Loucy (cell line): ENCODE results near the gene AQP12B.
"Not testable (repeated sequence)": the region's sequence is repeated elsewhere in the genome, so short reads cannot be mapped to it uniquely, and the experiment has no call there.

Source experiments
- H2AFZ ChIP-seq: fragments of 200-600 bp; sonication (generic); 2 replicates; pipeline ENCODE4 v1.6.0; 2016; ENCODE audit warnings: antibody characterized with exemption, mild to moderate bottlenecking, low read length, moderate library complexity
- H3F3A ChIP-seq: fragments of 200-600 bp; 2 replicates; pipeline ENCODE4 v1.6.0; 2016; ENCODE audit warnings: antibody characterized with exemption, low read depth, mild to moderate bottlenecking
- H3K27me3 ChIP-seq: fragments of 200-600 bp; sonication (generic); 2 replicates; pipeline ENCODE4 v1.6.1; 2014; ENCODE audit warnings: low read length, mild to moderate bottlenecking; ENCODE audit not compliant: insufficient read depth, poor library complexity, severe bottlenecking
- H3K36me3 ChIP-seq: fragments of 200-600 bp; sonication (generic); 2 replicates; pipeline ENCODE4 v1.6.1; 2016; ENCODE audit warnings: low read length; ENCODE audit not compliant: insufficient read depth
- H3K4me1 ChIP-seq: fragments of 200-600 bp; sonication (generic); 2 replicates; pipeline ENCODE4 v1.5.1; 2014; ENCODE audit warnings: low read length, mild to moderate bottlenecking; ENCODE audit not compliant: insufficient read depth, poor library complexity, severe bottlenecking
- H3K4me2 ChIP-seq: fragments of 200-600 bp; sonication (generic); 2 replicates; pipeline ENCODE4 v1.6.0; 2014; ENCODE audit warnings: antibody characterized with exemption, low read length, low read depth, mild to moderate bottlenecking; ENCODE audit not compliant: poor library complexity, severe bottlenecking
- H3K4me3 ChIP-seq: fragments of 200-600 bp; sonication (generic); 2 replicates; pipeline ENCODE4 v1.5.1; 2014; ENCODE audit warnings: low read length, mild to moderate bottlenecking, mixed read lengths; ENCODE audit not compliant: poor library complexity, severe bottlenecking
- H3K79me2 ChIP-seq: fragments of 200-600 bp; sonication (generic); 2 replicates; pipeline ENCODE4 v1.6.1; 2014; ENCODE audit warnings: low read length; ENCODE audit not compliant: insufficient read depth
- H3K9ac ChIP-seq: fragments of 200-600 bp; sonication (generic); 2 replicates; pipeline ENCODE4 v1.6.0; 2014; ENCODE audit warnings: mild to moderate bottlenecking, low read depth, low read length, moderate library complexity; ENCODE audit not compliant: poor library complexity, severe bottlenecking
- H3K9me2 ChIP-seq: fragments of 200-600 bp; sonication (generic); replicated peaks from 2 replicates; pipeline ENCODE4 v1.6.1; 2016; ENCODE audit warnings: low read depth, low read length, mixed read lengths
- H3K9me3 ChIP-seq: fragments of 200-600 bp; sonication (generic); 2 replicates; pipeline ENCODE4 v1.6.1; 2014; ENCODE audit warnings: mild to moderate bottlenecking, antibody characterized with exemption, low read length, low read depth; ENCODE audit not compliant: insufficient read depth
- H4K20me1 ChIP-seq: fragments of 200-600 bp; sonication (generic); 2 replicates; pipeline ENCODE4 v1.6.0; 2014; ENCODE audit warnings: antibody characterized with exemption, low read length, mild to moderate bottlenecking; ENCODE audit not compliant: insufficient read depth, poor library complexity, severe bottlenecking
- EZH2phosphoT487 ChIP-seq: fragments of 200-600 bp; IDR thresholded peaks from 2 replicates; pipeline ENCODE4 v1.6.1; 2018; ENCODE audit warnings: antibody characterized with exemption, mild to moderate bottlenecking, moderate library complexity, borderline replicate concordance
- TF ChIP-seq, protein P1 (sequence below): fragments of 200-600 bp; sonication (generic); conservative IDR thresholded peaks from 2 replicates; pipeline ENCODE4 v1.5.1; 2014; ENCODE audit warnings: mild to moderate bottlenecking, antibody characterized with exemption, low read length

The AQP12B gene

DNA sequence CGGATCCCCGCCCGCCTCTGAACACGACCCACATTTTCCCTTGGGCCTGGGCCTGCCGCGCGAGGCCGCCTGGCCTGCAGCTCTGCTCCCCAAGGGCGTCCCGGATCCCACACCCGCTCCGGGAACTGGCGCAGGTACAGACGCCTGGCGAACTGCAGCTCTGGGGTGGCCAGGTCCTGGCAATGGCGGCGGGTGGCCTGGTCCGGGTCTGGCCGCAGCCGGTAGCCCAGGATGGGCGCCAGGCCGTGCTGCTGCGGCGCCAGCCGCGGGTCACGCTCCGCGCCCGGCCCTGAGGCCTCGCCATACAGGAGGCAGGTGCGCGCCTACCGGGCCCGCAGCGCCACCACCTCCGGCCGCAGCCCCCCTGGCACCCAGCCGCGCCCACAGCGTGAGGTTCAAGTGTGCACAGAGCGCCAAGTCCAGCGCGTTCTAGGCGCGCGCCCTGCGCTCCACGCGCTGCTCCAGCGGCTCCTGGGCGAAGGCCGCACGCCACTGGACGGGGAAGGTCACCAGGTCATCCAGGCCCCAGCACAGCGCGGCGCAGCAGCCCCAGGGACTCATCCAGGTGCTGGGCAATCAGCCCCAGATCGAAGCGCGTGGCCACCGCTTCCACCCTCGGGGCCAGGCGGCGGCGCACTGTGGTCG is 18.5 kb upstream of the AQP12B start:
- H4K20me1 ChIP-seq: no peaks in the 10 kb centered on the region
- no peaks in the 10 kb centered on the region for H3K9me2 ChIP-seq
- no peaks in the 10 kb centered on the region for H3K27me3 ChIP-seq
- no peaks in the 10 kb centered on the region for H3K36me3 ChIP-seq
- no peak overlapping the region for H3K4me3 ChIP-seq
- H2AFZ ChIP-seq: no peak overlapping the region
- H3F3A ChIP-seq: no peaks in the 10 kb centered on the region
- no peaks in the 10 kb centered on the region for H3K79me2 ChIP-seq
- no peaks in the 10 kb centered on the region for H3K4me1 ChIP-seq
- TF ChIP-seq, protein P1, sequence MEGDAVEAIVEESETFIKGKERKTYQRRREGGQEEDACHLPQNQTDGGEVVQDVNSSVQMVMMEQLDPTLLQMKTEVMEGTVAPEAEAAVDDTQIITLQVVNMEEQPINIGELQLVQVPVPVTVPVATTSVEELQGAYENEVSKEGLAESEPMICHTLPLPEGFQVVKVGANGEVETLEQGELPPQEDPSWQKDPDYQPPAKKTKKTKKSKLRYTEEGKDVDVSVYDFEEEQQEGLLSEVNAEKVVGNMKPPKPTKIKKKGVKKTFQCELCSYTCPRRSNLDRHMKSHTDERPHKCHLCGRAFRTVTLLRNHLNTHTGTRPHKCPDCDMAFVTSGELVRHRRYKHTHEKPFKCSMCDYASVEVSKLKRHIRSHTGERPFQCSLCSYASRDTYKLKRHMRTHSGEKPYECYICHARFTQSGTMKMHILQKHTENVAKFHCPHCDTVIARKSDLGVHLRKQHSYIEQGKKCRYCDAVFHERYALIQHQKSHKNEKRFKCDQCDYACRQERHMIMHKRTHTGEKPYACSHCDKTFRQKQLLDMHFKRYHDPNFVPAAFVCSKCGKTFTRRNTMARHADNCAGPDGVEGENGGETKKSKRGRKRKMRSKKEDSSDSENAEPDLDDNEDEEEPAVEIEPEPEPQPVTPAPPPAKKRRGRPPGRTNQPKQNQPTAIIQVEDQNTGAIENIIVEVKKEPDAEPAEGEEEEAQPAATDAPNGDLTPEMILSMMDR: no peak
- TF ChIP-seq EZH2phosphoT487: no peak
- H3K9me3 ChIP-seq: no peaks in the 10 kb centered on the region
- H3K9ac ChIP-seq: no peak overlapping the region
- no peak overlapping the region for H3K4me2 ChIP-seq

DNA sequence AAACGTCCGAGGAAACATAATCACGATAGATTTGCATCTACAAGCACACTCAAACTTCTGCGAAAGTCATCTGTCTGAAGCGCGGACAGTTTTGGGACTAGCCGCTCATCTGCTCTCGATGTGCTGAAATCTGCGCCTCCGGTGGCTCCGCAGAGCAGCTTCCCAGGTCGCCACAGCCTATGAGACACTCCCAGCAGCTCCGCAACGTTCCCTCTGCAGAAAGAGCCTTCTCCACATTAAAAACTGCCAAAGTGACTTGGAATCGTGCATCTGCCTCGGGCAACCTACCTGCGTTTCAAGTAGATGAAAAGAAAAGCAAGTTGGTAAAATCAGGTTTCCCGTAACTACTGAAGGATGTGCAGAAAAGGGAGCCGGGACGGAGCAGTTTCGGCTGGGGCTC is 17.9 kb upstream of the AQP12B start:
- H3K4me2 ChIP-seq, H3F3A ChIP-seq, H3K9me2 ChIP-seq, H3K79me2 ChIP-seq, H3K27me3 ChIP-seq, H3K36me3 ChIP-seq, H3K4me1 ChIP-seq, H2AFZ ChIP-seq, H3K9me3 ChIP-seq, H3K4me3 ChIP-seq, H3K9ac ChIP-seq, H4K20me1 ChIP-seq: not testable (repeated sequence)

DNA sequence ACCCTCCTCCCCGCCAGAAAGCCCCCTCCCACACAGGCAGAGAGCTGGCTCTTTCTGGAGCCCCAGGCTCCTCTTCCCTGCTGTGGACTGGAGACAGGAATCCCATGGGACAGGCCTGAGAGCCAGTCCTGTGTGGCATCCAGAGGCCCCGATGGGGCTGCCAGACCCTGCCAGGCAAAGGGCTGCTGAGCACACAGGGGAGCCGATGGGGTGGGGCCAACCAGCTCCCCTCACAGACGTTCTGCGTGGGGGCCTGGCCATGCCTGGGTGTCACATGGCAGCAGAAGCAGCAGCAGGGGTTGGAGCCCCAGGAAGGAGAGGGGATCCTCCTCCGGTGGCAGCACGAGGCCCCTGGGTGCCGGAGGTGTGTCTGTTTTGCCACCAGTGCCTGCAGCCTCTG is 17.1 kb upstream of the AQP12B start:
- not testable (repeated sequence) for H3K36me3 ChIP-seq, H3K9ac ChIP-seq, H3K79me2 ChIP-seq, H3K4me1 ChIP-seq, H3K9me2 ChIP-seq, H3K9me3 ChIP-seq, H3F3A ChIP-seq, H2AFZ ChIP-seq, H4K20me1 ChIP-seq, H3K27me3 ChIP-seq, H3K4me3 ChIP-seq, H3K4me2 ChIP-seq

DNA sequence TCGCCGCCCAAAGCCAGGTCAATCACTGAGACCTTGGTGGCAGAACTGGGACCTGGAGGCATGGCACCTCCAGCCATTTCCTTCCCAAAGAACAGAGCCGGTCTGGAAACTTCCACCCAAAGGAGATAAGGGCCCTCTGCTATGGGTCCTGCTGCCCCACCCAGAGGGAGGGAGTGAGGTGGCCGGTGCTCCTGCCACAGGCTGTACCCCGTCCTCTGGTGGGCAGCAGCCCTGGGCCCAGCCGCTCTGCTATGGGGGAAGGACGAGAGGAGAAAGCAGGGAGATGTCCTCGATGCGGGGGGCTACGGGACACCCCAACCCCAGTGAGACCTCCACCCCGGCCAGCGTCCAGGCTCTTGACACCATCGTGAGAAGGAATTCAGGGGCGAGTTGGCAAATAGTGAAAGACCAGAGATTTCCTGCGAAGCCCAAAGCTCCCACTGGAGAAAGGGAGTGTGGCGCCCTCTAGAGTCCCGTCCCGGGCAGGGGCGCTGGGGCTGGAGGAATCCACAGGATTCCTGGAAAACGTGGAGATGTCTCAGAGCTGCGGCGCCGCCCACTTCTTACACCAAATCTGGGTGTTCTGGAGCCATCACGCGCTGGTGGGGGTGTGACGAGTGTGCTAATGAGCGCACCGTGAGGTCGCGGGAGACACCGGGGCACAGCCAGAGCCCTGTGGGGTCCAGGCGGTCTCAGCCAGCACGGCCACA is 16.3 kb upstream of the AQP12B start:
- H3K9me3 ChIP-seq, H2AFZ ChIP-seq, H3K4me1 ChIP-seq, H3K9me2 ChIP-seq, H3F3A ChIP-seq, H3K79me2 ChIP-seq, H3K27me3 ChIP-seq, H3K4me3 ChIP-seq, H3K36me3 ChIP-seq, H3K4me2 ChIP-seq, H4K20me1 ChIP-seq, H3K9ac ChIP-seq: not testable (repeated sequence)

DNA sequence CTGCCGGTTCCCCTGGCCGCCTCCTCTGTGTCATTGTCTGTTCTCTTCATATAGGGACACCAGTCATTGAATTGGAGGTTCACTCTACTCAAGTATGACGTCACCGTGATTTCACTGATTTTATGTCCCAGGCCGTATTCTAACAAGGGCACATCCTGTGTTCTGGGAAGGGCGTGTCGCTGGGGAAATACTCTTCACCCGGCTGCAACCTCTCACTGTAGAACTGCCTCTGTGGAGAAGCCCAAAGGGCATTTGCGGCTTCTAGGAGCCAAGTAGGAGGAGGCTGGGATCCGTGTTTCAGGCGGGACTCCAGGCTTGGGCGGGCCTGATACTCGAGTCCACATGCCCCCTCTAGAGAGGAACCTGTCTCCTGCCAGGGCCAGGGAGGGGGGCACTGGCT is 13.8 kb upstream of the AQP12B start:
- H2AFZ ChIP-seq, H3K36me3 ChIP-seq, H3K4me3 ChIP-seq, H3K4me1 ChIP-seq, H3K9me2 ChIP-seq, H3K9me3 ChIP-seq, H3F3A ChIP-seq, H3K27me3 ChIP-seq, H3K4me2 ChIP-seq, H3K9ac ChIP-seq, H3K79me2 ChIP-seq, H4K20me1 ChIP-seq: not testable (repeated sequence)

DNA sequence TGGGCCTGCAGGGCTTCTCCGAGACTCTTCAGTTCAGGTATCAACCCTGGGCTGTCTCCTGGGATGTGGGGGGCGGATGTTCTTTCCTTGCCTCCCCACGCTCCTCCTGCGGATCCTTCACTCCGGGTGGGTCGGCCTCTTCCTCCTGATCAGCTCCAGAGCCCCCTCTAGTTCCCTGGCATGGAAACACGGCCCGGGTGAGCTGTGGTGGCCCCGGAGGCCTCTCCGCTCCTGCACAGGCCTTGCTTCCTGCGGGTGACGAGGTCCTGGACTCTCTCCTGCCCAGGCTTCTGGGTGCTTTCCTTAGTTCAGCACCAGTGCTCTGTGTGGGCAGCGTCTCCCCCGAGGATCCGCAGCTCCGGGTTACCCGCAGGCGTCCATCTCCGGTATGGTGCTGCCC is 12.9 kb upstream of the AQP12B start:
- H2AFZ ChIP-seq, H3K9ac ChIP-seq, H3K9me3 ChIP-seq, H3K4me2 ChIP-seq, H3K79me2 ChIP-seq, H3K9me2 ChIP-seq, H3F3A ChIP-seq, H3K4me3 ChIP-seq, H3K27me3 ChIP-seq, H4K20me1 ChIP-seq, H3K4me1 ChIP-seq, H3K36me3 ChIP-seq: not testable (repeated sequence)
